Retinal pigment epithelial cell (primary cell): ENCODE measurements around the gene GPRC5D.
A peak's percentile ranks its signal among the peaks of the same experiment; 100 is the strongest.

Source experiments
- DNase-seq: peaks from one replicate; pipeline ENCODE4 v3.0.0-alpha.2; 2010; ENCODE audit warnings: low read depth
- H3K4me3 ChIP-seq: 2 replicates; pipeline ENCODE4 v1.5.1; 2011; ENCODE audit warnings: mild to moderate bottlenecking, low read length, control low read depth, moderate library complexity
- TF ChIP-seq, protein P1 (sequence below): conservative IDR thresholded peaks from 2 replicates; pipeline ENCODE4 v1.5.1; 2011; ENCODE audit warnings: low read depth, low read length, control low read depth, inconsistent platforms

Gene GPRC5D

DNA sequence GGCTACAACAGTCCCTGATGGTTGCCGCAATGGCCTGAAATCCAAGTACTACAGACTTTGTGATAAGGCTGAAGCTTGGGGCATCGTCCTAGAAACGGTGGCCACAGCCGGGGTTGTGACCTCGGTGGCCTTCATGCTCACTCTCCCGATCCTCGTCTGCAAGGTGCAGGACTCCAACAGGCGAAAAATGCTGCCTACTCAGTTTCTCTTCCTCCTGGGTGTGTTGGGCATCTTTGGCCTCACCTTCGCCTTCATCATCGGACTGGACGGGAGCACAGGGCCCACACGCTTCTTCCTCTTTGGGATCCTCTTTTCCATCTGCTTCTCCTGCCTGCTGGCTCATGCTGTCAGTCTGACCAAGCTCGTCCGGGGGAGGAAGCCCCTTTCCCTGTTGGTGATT lies 43.7 kb downstream of the GPRC5D start:
- DNase-seq: no peak
- TF ChIP-seq, protein P1, sequence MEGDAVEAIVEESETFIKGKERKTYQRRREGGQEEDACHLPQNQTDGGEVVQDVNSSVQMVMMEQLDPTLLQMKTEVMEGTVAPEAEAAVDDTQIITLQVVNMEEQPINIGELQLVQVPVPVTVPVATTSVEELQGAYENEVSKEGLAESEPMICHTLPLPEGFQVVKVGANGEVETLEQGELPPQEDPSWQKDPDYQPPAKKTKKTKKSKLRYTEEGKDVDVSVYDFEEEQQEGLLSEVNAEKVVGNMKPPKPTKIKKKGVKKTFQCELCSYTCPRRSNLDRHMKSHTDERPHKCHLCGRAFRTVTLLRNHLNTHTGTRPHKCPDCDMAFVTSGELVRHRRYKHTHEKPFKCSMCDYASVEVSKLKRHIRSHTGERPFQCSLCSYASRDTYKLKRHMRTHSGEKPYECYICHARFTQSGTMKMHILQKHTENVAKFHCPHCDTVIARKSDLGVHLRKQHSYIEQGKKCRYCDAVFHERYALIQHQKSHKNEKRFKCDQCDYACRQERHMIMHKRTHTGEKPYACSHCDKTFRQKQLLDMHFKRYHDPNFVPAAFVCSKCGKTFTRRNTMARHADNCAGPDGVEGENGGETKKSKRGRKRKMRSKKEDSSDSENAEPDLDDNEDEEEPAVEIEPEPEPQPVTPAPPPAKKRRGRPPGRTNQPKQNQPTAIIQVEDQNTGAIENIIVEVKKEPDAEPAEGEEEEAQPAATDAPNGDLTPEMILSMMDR: no peak
- no peak overlapping the region for H3K4me3 ChIP-seq

DNA sequence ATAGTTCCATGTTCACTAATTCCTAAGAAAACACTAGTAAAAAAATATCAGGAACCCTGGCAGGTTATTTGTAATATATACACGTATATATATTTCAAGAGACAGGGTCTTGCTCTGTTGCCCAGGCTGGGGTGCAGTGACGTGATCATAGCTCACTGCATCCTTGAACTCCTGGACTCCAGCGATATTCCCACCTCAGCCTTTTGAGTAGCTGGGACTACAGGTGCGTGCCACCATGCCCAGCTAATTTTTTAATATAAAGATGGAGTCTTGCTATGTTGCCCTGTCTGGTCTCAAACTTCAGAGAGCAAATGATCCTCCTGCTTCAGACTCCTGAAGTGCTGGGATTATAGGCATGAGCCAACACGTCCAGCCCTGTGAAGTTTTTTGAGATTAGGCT lies 44.4 kb downstream of the GPRC5D start:
- TF ChIP-seq, protein P1: no peak
- DNase-seq: no peak
- no peak overlapping the region for H3K4me3 ChIP-seq

DNA sequence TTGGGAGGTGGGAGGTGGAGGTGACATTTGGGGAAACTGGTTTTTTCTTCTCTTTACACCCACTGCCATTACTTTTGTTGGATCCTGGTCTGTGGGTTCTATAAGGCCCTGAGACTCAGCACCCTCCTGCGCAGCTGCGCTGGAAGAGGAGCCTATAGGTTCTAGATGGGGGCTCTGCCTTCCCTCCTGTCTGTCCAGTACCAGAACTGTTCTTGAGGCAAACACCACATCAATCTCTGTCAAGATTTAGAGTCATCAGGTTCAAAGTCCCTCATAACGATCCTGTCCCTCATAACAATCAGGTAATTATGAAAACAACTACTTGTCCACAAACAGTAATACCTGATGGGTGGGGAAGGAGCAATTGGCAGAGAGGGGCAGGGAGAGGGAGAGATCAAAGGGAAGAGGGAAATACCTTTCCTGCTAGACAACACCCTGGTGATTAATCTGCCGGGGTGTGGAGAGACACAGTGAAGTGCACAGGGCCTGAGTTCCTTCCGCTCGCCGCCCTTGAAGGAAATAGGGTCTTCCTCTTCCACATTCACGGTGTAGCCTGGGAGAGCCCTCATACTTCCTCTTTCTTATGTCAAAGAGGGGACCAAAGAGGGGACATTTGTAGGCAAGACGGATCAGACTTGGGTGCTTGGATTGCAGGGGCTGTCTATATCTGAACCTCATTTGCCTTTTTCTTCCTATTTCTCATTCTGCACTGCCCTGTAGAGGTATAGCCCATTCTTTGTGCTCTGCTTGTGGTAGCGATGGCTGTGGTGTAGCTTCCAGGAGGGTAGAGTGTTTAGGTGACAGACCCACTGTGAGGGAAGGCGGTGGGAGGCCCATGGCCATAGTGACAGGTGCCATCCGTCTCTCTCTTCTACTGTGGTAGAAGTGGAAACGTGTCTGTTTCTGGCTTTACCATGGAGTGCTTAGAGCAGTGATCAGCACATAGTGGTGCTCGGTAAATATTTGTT lies 48.0 kb downstream of the GPRC5D start:
- TF ChIP-seq, protein P1: no peak
- no peak for DNase-seq
- no peak overlapping the region for H3K4me3 ChIP-seq

DNA sequence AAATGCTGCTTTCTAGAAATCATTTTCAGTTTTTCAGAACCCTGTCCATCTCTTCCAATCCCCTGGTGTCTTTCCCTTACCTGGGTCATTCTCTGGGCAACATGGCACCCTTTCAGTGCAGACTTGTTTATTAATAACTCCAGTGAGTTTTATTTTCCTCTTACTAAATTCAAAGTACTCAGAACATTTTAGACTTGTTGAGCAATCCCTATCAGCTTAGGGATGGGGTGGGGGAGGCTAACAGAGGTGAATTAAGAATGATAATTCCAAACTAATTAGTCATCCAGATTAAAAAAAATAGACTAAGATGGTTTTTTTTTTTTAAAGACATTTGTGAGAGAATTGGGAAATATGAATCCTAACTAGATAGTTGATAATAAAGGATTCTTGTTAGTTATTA lies 49.9 kb downstream of the GPRC5D start:
- TF ChIP-seq, protein P1: no peak
- peak; percentile 70 for DNase-seq
- H3K4me3 ChIP-seq: peak overlapping the region; percentile 22

DNA sequence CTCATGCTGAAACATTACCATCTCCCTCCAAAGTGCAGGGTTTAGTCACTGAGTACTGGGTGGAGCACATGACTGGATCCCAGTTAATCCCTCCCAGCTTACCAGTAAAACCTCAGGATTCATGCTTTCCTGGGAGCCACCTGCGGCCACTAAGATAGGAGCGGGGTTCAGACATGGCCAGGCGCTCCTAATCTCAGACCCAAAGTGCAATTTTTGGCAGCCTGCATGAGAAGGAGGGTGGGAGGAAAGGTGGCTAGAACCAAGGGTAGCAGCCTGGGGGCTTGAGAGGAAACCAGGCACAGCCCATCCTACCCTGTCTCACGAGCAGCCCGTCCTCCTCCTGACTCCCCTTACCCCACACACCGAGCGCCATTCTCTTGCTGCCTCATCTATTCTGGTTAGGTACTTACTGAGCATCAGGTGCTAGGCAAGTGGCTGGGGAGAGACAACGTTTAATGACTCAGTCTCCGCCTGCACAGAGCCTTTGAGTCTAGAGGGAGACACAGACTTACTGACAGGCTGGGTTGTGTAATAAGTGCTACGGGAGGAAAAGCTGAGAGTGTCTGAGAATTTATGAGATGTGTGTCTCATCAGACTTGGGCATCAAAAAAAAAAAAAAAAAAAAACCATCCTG lies 50.7 kb downstream of the GPRC5D start:
- peak; percentile 95 for DNase-seq
- peak overlapping the region; percentile 32 for H3K4me3 ChIP-seq
- TF ChIP-seq, protein P1: no peak

DNA sequence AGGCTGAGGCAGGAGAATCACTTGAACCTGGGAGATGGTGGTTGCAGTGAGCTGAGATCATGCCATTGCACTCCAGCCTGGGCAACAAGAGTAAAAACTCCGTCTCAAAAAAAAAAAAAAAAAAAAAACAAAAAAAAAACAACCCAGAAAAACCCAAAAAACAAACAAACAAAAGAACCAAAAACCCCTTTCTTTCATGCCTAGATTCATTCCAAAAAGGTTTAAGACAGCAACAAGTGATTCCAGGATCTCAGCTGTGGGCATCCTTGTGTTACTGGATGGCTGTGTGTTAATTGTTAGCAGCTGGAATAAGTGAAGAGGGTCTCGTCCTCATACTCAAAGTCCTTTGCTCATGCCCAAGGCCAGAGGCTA lies 51.2 kb downstream of the GPRC5D start:
- no peak overlapping the region for H3K4me3 ChIP-seq
- no peak for DNase-seq
- TF ChIP-seq, protein P1: no peak
